ENCODE results near the gene CAPG.
"Not testable (repeated sequence)": the region's sequence is repeated elsewhere in the genome, so short reads cannot be mapped to it uniquely, and the experiment has no call there.

CAPG gene

DNA sequence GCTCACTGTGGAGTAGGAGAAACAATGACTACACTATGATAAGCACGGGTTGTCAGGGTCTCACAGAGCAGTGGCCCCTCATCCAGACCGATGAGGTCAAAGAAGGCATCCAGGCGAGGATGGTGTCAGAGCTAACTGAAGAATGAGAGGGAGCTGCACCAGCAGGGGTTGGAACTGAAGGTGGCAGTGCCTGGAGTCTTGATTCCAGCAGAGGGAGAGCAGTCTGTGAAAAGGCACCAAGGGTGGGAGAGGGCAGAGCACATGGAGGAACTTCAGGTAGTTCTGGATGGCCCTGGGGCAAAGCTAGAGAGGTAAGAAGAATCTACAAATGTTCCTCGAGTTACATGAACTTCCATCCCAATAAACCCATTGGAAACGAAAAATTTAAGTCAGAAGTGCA is 43.0 kb downstream of the CAPG start:
- Histone ChIP-seq H3K4me1 (ENCODE audit: insufficient read depth, low read length) (no peaks in the 10 kb centered on the region), H3K27ac (ENCODE audit: low read depth, low read length) (no peak overlapping the region), H3K27me3 (ENCODE audit: control insufficient read depth in 1 of 2, insufficient read depth in 2 of 2, low read length in 2 of 2) (no peaks in the 10 kb centered on the region), H3K9me3 (ENCODE audit: low read length) (no peaks in the 10 kb centered on the region), H3K4me3 (ENCODE audit: low read depth in 1 of 2, low read length in 2 of 2) (no peak overlapping the region), H3K36me3 (ENCODE audit: insufficient read depth, low read length) (peaks cover 24% of the 10 kb centered on the region), H3K9ac (ENCODE audit: low read length) (no peak overlapping the region)

GRCh38 chr2:85362653-85363387 is 47.3 kb downstream of the CAPG start:
- not testable (repeated sequence) for H3K9ac ChIP-seq (ENCODE audit: low read length); H3K4me3 ChIP-seq (ENCODE audit: low read depth in 1 of 2, low read length in 2 of 2); H3K27me3 ChIP-seq (ENCODE audit: control insufficient read depth in 1 of 2, insufficient read depth in 2 of 2, low read length in 2 of 2); H3K27ac ChIP-seq (ENCODE audit: low read depth, low read length); H3K4me1 ChIP-seq (ENCODE audit: insufficient read depth, low read length); H3K9me3 ChIP-seq (ENCODE audit: low read length)
- peaks cover 17% of the 10 kb centered on the region for H3K36me3 ChIP-seq (ENCODE audit: insufficient read depth, low read length)

DNA sequence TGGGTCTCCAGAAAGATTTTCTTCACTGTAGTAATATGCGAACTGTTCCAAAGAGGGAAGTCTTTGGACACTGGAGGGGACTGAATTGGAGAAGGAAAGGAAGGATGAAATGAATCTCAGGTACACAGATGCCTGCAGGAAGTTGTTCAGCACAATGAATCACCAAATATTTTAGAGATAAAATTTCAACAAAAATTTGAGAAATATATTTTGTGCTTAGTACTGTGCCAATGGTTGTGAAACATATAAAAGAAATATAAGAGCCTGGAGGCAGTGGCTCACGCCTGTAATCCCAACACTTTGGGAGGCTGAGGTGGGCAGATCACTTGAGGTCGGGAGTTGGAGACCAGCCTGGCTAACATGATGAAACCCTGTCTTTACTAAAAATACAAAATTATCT is 52.4 kb downstream of the CAPG start:
- Histone ChIP-seq H3K9me3 (ENCODE audit: low read length) (no peaks in the 10 kb centered on the region), H3K27ac (ENCODE audit: low read depth, low read length) (no peak overlapping the region), H3K4me3 (ENCODE audit: low read depth in 1 of 2, low read length in 2 of 2) (no peak overlapping the region), H3K36me3 (ENCODE audit: insufficient read depth, low read length) (peaks cover 24% of the 10 kb centered on the region), H3K9ac (ENCODE audit: low read length) (no peak overlapping the region), H3K4me1 (ENCODE audit: insufficient read depth, low read length) (peaks cover 23% of the 10 kb centered on the region), H3K27me3 (ENCODE audit: control insufficient read depth in 1 of 2, insufficient read depth in 2 of 2, low read length in 2 of 2) (no peaks in the 10 kb centered on the region)

DNA sequence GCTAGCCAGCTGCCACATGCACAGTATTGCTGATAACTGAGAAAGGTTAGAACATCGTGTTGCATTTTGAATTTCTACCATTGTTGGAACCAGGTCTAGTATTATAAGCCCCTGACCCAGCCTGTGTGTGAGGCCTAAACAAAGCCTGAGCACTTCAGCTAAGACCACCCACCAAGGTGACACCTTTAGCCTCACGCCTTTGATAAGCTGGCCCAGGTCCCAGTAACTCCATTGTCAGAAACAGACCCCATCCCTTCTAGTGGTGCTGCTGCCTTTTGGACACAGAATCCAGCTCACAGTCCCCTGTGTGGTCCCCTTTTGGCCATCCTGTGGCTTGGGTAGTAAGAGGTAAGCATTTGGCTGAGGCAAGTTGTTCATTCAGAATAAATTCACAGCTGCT is 54.0 kb downstream of the CAPG start:
- peaks cover 23% of the 10 kb centered on the region for H3K4me1 ChIP-seq (ENCODE audit: insufficient read depth, low read length)
- no peak overlapping the region for H3K9ac ChIP-seq (ENCODE audit: low read length)
- no peak overlapping the region for H3K27ac ChIP-seq (ENCODE audit: low read depth, low read length)
- no peak overlapping the region for H3K4me3 ChIP-seq (ENCODE audit: low read depth in 1 of 2, low read length in 2 of 2)
- no peaks in the 10 kb centered on the region for H3K27me3 ChIP-seq (ENCODE audit: control insufficient read depth in 1 of 2, insufficient read depth in 2 of 2, low read length in 2 of 2)
- H3K9me3 ChIP-seq (ENCODE audit: low read length) = no peaks in the 10 kb centered on the region
- peaks cover 31% of the 10 kb centered on the region for H3K36me3 ChIP-seq (ENCODE audit: insufficient read depth, low read length)

GRCh38 chr2:85355521-85355920 is 54.6 kb downstream of the CAPG start:
- H3K27me3 ChIP-seq (ENCODE audit: control insufficient read depth in 1 of 2, insufficient read depth in 2 of 2, low read length in 2 of 2) = no peaks in the 10 kb centered on the region
- H3K4me1 ChIP-seq (ENCODE audit: insufficient read depth, low read length) = peaks cover 23% of the 10 kb centered on the region
- H3K9me3 ChIP-seq (ENCODE audit: low read length) = no peaks in the 10 kb centered on the region
- H3K9ac ChIP-seq (ENCODE audit: low read length) = peak overlapping the region; percentile 89
- no peak overlapping the region for H3K27ac ChIP-seq (ENCODE audit: low read depth, low read length)
- peaks cover 36% of the 10 kb centered on the region for H3K36me3 ChIP-seq (ENCODE audit: insufficient read depth, low read length)
- H3K4me3 ChIP-seq (ENCODE audit: low read depth in 1 of 2, low read length in 2 of 2) = peak overlapping the region; percentile 78 to 97

- Histone ChIP-seq H3K4me3 (ENCODE audit: low read depth in 1 of 2, low read length in 2 of 2) (peak overlapping the region; percentile 78 to 97), H3K27ac (ENCODE audit: low read depth, low read length) (peak overlapping the region; percentile 86), H3K36me3 (ENCODE audit: insufficient read depth, low read length) (peaks cover 41% of the 10 kb centered on the region), H3K27me3 (ENCODE audit: control insufficient read depth in 1 of 2, insufficient read depth in 2 of 2, low read length in 2 of 2) (no peaks in the 10 kb centered on the region), H3K9ac (ENCODE audit: low read length) (peak overlapping the region; percentile 89), H3K4me1 (ENCODE audit: insufficient read depth, low read length) (peaks cover 23% of the 10 kb centered on the region), H3K9me3 (ENCODE audit: low read length) (no peaks in the 10 kb centered on the region)
Observed at GRCh38 chr2:85355073-85355410, 55.1 kb downstream of the CAPG start.

- peaks cover 23% of the 10 kb centered on the region for H3K4me1 ChIP-seq (ENCODE audit: insufficient read depth, low read length)
- peaks cover 46% of the 10 kb centered on the region for H3K36me3 ChIP-seq (ENCODE audit: insufficient read depth, low read length)
- H3K27me3 ChIP-seq (ENCODE audit: control insufficient read depth in 1 of 2, insufficient read depth in 2 of 2, low read length in 2 of 2) = no peaks in the 10 kb centered on the region
- peak within 1 kb of the TSS; percentile 89 for H3K9ac ChIP-seq (ENCODE audit: low read length)
- peak within 1 kb of the TSS; percentile 86 for H3K27ac ChIP-seq (ENCODE audit: low read depth, low read length)
- H3K4me3 ChIP-seq (ENCODE audit: low read depth in 1 of 2, low read length in 2 of 2) = peak within 1 kb of the TSS; percentile 78 to 97
- H3K9me3 ChIP-seq (ENCODE audit: low read length) = no peaks in the 10 kb centered on the region
Observed at GRCh38 chr2:85354286-85355072, 55.7 kb downstream of the CAPG start, which contains the start of the genes ELMOD3 and RETSAT. Gene ELMOD3, plus strand, starts transcription at chr2:85354769. Its CDS starts 2,430 bp downstream, at chr2:85357199. Gene RETSAT, minus strand, starts transcription at chr2:85354528. Its CDS starts 21 bp downstream, at chr2:85354507.

DNA sequence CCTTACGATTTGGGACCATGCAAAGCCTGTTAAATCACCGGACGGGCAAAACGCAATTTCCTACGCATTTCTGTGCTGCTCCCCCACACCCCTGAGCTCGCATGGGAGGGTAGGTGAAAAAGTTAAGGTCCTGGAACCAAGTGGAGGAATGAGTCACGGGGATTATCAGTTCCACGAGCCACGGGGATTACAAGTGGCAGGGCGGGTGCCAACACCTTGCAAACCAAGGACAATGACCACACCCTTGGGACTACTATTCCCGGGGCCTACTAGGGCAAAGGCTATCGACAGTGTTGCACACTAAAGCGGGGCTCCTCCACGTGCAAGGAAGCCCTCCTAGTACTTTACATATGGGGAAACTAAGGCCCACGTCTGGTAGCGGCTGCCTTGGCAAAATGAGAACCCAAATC is 56.3 kb downstream of the CAPG start:
- Histone ChIP-seq H3K27ac (ENCODE audit: low read depth, low read length) (peak overlapping the region; percentile 67), H3K9me3 (ENCODE audit: low read length) (no peaks in the 10 kb centered on the region), H3K9ac (ENCODE audit: low read length) (peak overlapping the region; percentile 40), H3K27me3 (ENCODE audit: control insufficient read depth in 1 of 2, insufficient read depth in 2 of 2, low read length in 2 of 2) (no peaks in the 10 kb centered on the region), H3K4me3 (ENCODE audit: low read depth in 1 of 2, low read length in 2 of 2) (peak overlapping the region; percentile 78 to 97), H3K4me1 (ENCODE audit: insufficient read depth, low read length) (peaks cover 23% of the 10 kb centered on the region), H3K36me3 (ENCODE audit: insufficient read depth, low read length) (peaks cover 48% of the 10 kb centered on the region)

- Histone ChIP-seq H3K9ac (ENCODE audit: low read length) (no peak overlapping the region), H3K4me1 (ENCODE audit: insufficient read depth, low read length) (no peaks in the 10 kb centered on the region), H3K9me3 (ENCODE audit: low read length) (no peaks in the 10 kb centered on the region), H3K27me3 (ENCODE audit: control insufficient read depth in 1 of 2, insufficient read depth in 2 of 2, low read length in 2 of 2) (no peaks in the 10 kb centered on the region), H3K36me3 (ENCODE audit: insufficient read depth, low read length) (peaks cover 45% of the 10 kb centered on the region), H3K4me3 (ENCODE audit: low read depth in 1 of 2, low read length in 2 of 2) (no peak overlapping the region), H3K27ac (ENCODE audit: low read depth, low read length) (no peak overlapping the region)
Observed at GRCh38 chr2:85347599-85347998, 62.6 kb downstream of the CAPG start.
